Omental fat pad (tissue), 4 donors: ENCODE results near the gene VAV2. TPM values are rescaled to one million over a fixed set of nuclear protein-coding genes. Genes with fewer than 3 reads are reported as not detected.

Source experiments
- ATAC-seq: fragments of 150-250 bp; one replicate; pipeline ENCODE4 v1.9.1; 2016; ENCODE audit warnings: mild to moderate bottlenecking, moderate library complexity; ENCODE audit not compliant: low FRiP score
- DNase-seq: peaks from one replicate; pipeline ENCODE4 v3.0.0-alpha.2; 2019; ENCODE audit warnings: low spot score
- CTCF ChIP-seq, 3 donors: fragments of 450-650 bp; IDR thresholded peaks; one replicate each; pipeline ENCODE4 v1.5.1; 2016 to 2017; ENCODE audit warnings: antibody characterized with exemption in 3 of 3, mild to moderate bottlenecking in 3 of 3, moderate library complexity in 2 of 3
- total RNA-seq, 4 donors: library from RNA; depleted of rRNA; stranded (reverse); fragments of >200 nt; gene quantifications; one replicate each; pipeline ENCODE4 v1.1.0, GENCODE V29; 2016

The VAV2 gene
- total RNA-seq, 4 donors from 2014 or later: 4.0 to 10.9 (median 6.2) TPM

GRCh38 chr9:133953621-133953975, 38.5 kb downstream of the VAV2 start:
- ATAC-seq: no peak
- DNase-seq: no peak
- no peak for TF ChIP-seq CTCF (IDR thresholded peaks at IDR 0.05)

- DNase-seq: no peak
- TF ChIP-seq CTCF (IDR thresholded peaks at IDR 0.05): no peak
Measured at GRCh38 chr9:133952598-133953550, 39.2 kb downstream of the VAV2 start.

GRCh38 chr9:133951265-133951664, 40.9 kb downstream of the VAV2 start:
- ATAC-seq (no peak), DNase-seq (no peak)
- TF ChIP-seq CTCF (IDR thresholded peaks at IDR 0.05): no peak

More at GRCh38 chr9:133952598-133953550, 39.2 kb downstream of the VAV2 start:
- no peak for ATAC-seq

- DNase-seq (no peak), ATAC-seq (no peak)
- no peak for TF ChIP-seq CTCF (IDR thresholded peaks at IDR 0.05)
Measured at GRCh38 chr9:133950629-133951111, 41.5 kb downstream of the VAV2 start.

GRCh38 chr9:133950192-133950591, 41.9 kb downstream of the VAV2 start:
- TF ChIP-seq CTCF (IDR thresholded peaks at IDR 0.05): no peak
- ATAC-seq (no peak), DNase-seq (no peak)

- no peak for TF ChIP-seq CTCF (IDR thresholded peaks at IDR 0.05)
- ATAC-seq: no peak
Measured at GRCh38 chr9:133949486-133950061, 42.5 kb downstream of the VAV2 start.

More at GRCh38 chr9:133949486-133950061, 42.5 kb downstream of the VAV2 start:
- no peak for DNase-seq
